GM19240 (cell line): Measurements from ENCODE around the gene SFTPA2.
"Not testable (repeated sequence)": the region's sequence is repeated elsewhere in the genome, so short reads cannot be mapped to it uniquely, and the experiment has no call there.

ENCODE experiments used
- DNase-seq: peaks from one replicate; pipeline ENCODE4 v3.0.0; 2011; ENCODE audit warnings: low spot score; ENCODE audit not compliant: insufficient read length

SFTPA2 gene

GRCh38 chr10:79511891-79512583 is 48.2 kb downstream of the SFTPA2 start, which contains the start of gene EIF5AL1:
Gene EIF5AL1 (plus strand): TSS chr10:79512533. CDS start chr10:79512650, 117 bp downstream.
- DNase-seq: not testable (repeated sequence)

GRCh38 chr10:79509934-79510508 is 50.2 kb downstream of the SFTPA2 start:
- not testable (repeated sequence) for DNase-seq

GRCh38 chr10:79509306-79509933 is 50.8 kb downstream of the SFTPA2 start:
- DNase-seq: not testable (repeated sequence)

- not testable (repeated sequence) for DNase-seq
Observed at GRCh38 chr10:79508245-79508644, 52.0 kb downstream of the SFTPA2 start.

- DNase-seq: no peak
Observed at GRCh38 chr10:79507440-79508167, 52.6 kb downstream of the SFTPA2 start.
